OCI-LY1 (cell line): ENCODE measurements around the gene DMRTB1.

Experiments used
- H2AFZ ChIP-seq: fragments of 200-600 bp; sonication (generic), shearing (Covaris generic); 2 replicates; pipeline ENCODE4 v1.6.0; 2014; ENCODE audit warnings: antibody characterized with exemption, mild to moderate bottlenecking, low read length
- H3F3A ChIP-seq: fragments of 200-600 bp; sonication (generic), shearing (Covaris generic); 2 replicates; pipeline ENCODE4 v1.6.0; 2014; ENCODE audit warnings: mild to moderate bottlenecking, antibody characterized with exemption, low read length, moderate library complexity; ENCODE audit not compliant: insufficient read depth
- H3K27ac ChIP-seq: fragments of 200-600 bp; sonication (generic); 2 replicates; pipeline ENCODE4 v1.5.1; 2014; ENCODE audit warnings: low read length, mixed run types, mild to moderate bottlenecking, low read depth; ENCODE audit not compliant: poor library complexity, severe bottlenecking
- H3K27me3 ChIP-seq: fragments of 200-600 bp; sonication (generic); 2 replicates; pipeline ENCODE4 v1.6.0; 2014; ENCODE audit warnings: antibody characterized with exemption, mild to moderate bottlenecking, low read length, moderate library complexity; ENCODE audit not compliant: insufficient read depth
- H3K36me3 ChIP-seq: fragments of 200-600 bp; sonication (generic); 2 replicates; pipeline ENCODE4 v1.6.1; 2014; ENCODE audit warnings: mild to moderate bottlenecking, antibody characterized with exemption, low read length, moderate library complexity, mixed read lengths; ENCODE audit not compliant: insufficient read depth
- H3K4me1 ChIP-seq: fragments of 200-600 bp; sonication (generic); 2 replicates; pipeline ENCODE4 v1.5.1; 2014; ENCODE audit warnings: mild to moderate bottlenecking, low read length, moderate library complexity; ENCODE audit not compliant: insufficient read depth, severe bottlenecking
- H3K4me2 ChIP-seq: fragments of 200-600 bp; sonication (generic), shearing (Covaris generic); 2 replicates; pipeline ENCODE4 v1.6.1; 2014; ENCODE audit warnings: low read length
- H3K4me3 ChIP-seq: fragments of 200-600 bp; sonication (generic); 2 replicates; pipeline ENCODE4 v1.5.1; 2014; ENCODE audit warnings: low read length, low read depth, mild to moderate bottlenecking, mixed read lengths; ENCODE audit not compliant: poor library complexity, severe bottlenecking
- H3K79me2 ChIP-seq: fragments of 200-600 bp; shearing (Covaris generic); 2 replicates; pipeline ENCODE4 v1.6.1; 2016; ENCODE audit warnings: mixed run types, low read length, mixed read lengths; ENCODE audit not compliant: insufficient read depth
- H3K9ac ChIP-seq: fragments of 200-600 bp; sonication (generic), shearing (Covaris generic); 2 replicates; pipeline ENCODE4 v1.6.1; 2014; ENCODE audit warnings: mild to moderate bottlenecking, low read length, mixed read lengths
- H3K9me2 ChIP-seq: fragments of 200-600 bp; sonication (generic), shearing (Covaris generic); 2 replicates; pipeline ENCODE4 v1.6.1; 2014; ENCODE audit warnings: low read depth, mild to moderate bottlenecking, low read length, mixed read lengths
- H3K9me3 ChIP-seq: fragments of 200-600 bp; shearing (Covaris generic); 2 replicates; pipeline ENCODE4 v1.6.1; 2014; ENCODE audit warnings: low read length, mixed read lengths
- H4K20me1 ChIP-seq: fragments of 200-600 bp; sonication (generic), shearing (Covaris generic); 2 replicates; pipeline ENCODE4 v1.6.0; 2016; ENCODE audit warnings: mild to moderate bottlenecking, low read length; ENCODE audit not compliant: insufficient read depth
- EZH2 ChIP-seq: fragments of 200-600 bp; sonication (generic), shearing (Covaris generic); IDR thresholded peaks from 2 replicates; pipeline ENCODE4 v1.8.0; 2017; ENCODE audit warnings: borderline replicate concordance, mixed run types, mild to moderate bottlenecking, antibody characterized with exemption, low read length, moderate library complexity, mixed read lengths
- TF ChIP-seq, protein P1 (sequence below): fragments of 200-600 bp; sonication (generic), shearing (Covaris generic); IDR thresholded peaks from 2 replicates; pipeline ENCODE4 v1.5.1; 2017; ENCODE audit warnings: mild to moderate bottlenecking, antibody characterized with exemption, low read length, moderate library complexity, mixed read lengths

Gene DMRTB1

DNA sequence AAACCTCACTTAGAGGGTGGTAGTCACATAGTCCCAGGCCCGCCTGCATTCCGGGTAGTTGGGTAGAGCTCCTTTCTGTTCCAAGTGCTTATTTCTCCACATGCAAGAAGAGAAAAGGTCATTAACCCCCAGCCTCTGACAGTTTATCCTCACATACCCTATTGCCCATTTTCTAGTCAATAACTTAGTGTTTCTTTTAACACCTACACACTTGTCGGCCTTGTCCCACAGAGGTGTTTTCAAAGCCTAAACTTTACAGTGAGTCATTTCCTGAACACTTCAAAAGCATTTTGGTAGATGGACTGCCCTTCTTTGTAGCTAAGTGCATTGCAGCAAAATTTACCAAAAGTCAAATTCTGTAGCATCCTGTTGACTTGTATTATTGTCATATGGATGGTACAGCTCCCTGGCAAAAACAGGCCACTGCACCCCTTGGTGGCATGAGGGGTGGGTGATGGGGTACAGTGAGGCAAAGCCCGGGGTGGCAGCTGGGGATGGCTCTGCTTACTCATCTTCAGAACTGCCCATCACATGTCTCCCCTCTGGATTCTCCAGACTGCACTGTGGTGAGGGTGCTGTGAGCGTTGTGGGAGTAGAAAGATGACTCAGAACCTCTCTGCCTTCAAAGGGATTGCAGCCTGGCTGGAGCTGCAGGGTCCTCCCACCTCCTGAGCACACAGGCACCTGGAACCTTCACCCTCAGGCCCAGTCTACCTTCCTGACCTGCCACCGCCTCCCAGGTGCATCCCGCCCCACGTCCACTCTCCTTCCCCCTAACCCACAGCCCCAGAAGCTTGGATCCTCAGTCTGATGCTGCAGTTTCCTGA, 45.8 kb upstream of the DMRTB1 start:
- no peaks in the 10 kb centered on the region for H3K79me2 ChIP-seq
- H4K20me1 ChIP-seq, result no peaks in the 10 kb centered on the region
- no peak overlapping the region for H3K4me2 ChIP-seq
- H3K9ac ChIP-seq, result no peak overlapping the region
- no peak for TF ChIP-seq EZH2
- TF ChIP-seq, protein P1, sequence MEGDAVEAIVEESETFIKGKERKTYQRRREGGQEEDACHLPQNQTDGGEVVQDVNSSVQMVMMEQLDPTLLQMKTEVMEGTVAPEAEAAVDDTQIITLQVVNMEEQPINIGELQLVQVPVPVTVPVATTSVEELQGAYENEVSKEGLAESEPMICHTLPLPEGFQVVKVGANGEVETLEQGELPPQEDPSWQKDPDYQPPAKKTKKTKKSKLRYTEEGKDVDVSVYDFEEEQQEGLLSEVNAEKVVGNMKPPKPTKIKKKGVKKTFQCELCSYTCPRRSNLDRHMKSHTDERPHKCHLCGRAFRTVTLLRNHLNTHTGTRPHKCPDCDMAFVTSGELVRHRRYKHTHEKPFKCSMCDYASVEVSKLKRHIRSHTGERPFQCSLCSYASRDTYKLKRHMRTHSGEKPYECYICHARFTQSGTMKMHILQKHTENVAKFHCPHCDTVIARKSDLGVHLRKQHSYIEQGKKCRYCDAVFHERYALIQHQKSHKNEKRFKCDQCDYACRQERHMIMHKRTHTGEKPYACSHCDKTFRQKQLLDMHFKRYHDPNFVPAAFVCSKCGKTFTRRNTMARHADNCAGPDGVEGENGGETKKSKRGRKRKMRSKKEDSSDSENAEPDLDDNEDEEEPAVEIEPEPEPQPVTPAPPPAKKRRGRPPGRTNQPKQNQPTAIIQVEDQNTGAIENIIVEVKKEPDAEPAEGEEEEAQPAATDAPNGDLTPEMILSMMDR, result no peak
- H3K36me3 ChIP-seq, result no peaks in the 10 kb centered on the region
- no peaks in the 10 kb centered on the region for H3F3A ChIP-seq
- H3K27me3 ChIP-seq, result peaks cover 9% of the 10 kb centered on the region; the same call in 1 of the 2 replicates
- H3K9me3 ChIP-seq, result no peaks in the 10 kb centered on the region
- H2AFZ ChIP-seq, result no peak overlapping the region
- no peaks in the 10 kb centered on the region for H3K9me2 ChIP-seq
- H3K4me1 ChIP-seq, result no peaks in the 10 kb centered on the region
- H3K27ac ChIP-seq, result no peak overlapping the region
- no peak overlapping the region for H3K4me3 ChIP-seq

DNA sequence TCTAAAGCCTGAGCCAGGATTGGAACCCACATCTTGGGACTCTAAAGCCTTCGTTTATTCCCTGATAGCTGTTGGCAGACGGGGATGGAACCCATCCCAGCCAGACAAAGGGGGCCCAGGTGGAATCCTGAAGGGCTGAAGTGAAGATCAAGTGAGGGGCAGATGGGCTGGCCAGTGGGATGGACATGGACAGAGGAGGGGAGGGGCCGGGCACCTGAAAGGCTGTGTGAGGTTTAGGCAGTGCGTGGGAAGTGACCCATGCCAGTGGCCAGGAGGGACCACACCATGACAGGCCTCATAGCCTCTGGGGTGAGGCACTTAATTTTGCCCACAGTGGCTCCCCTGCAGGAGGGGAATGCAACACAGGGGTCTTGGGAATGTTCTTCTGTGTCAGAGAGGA, 44.6 kb upstream of the DMRTB1 start:
- H3K9me3 ChIP-seq, result no peaks in the 10 kb centered on the region
- H4K20me1 ChIP-seq, result no peaks in the 10 kb centered on the region
- no peak overlapping the region for H3K4me3 ChIP-seq
- H3K79me2 ChIP-seq, result no peaks in the 10 kb centered on the region
- H3K9me2 ChIP-seq, result no peaks in the 10 kb centered on the region
- H3K27me3 ChIP-seq, result peaks cover 9% of the 10 kb centered on the region; the same call in 1 of the 2 replicates
- no peak overlapping the region for H3K4me2 ChIP-seq
- H3K27ac ChIP-seq, result no peak overlapping the region
- H3K9ac ChIP-seq, result no peak overlapping the region
- H3K4me1 ChIP-seq, result no peaks in the 10 kb centered on the region
- no peak for TF ChIP-seq EZH2
- TF ChIP-seq, protein P1, result no peak
- no peaks in the 10 kb centered on the region for H3K36me3 ChIP-seq
- H2AFZ ChIP-seq, result no peak overlapping the region
- H3F3A ChIP-seq, result no peaks in the 10 kb centered on the region

DNA sequence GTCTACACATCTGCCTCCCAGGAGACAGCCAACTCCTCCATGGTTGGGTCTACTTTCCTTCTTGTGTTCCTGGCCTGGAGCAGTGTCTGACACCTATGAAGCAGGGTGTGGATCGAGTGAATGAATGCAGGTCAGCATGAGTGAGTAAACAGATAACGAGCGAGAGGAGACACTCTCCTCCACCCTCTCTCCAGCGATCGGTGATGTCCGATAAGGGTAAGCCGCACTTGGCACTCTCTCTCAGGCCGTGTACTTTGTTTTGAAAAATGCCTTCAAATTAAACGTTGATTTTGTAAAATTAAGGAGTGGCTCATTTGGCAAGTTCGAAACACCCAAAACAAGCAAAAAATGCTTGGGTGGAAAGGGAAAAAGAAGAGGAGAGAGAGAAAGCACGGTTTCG, 43.8 kb upstream of the DMRTB1 start:
- Histone ChIP-seq H3K4me3 (no peak overlapping the region), H3F3A (no peaks in the 10 kb centered on the region), H3K27ac (no peak overlapping the region), H3K9ac (no peak overlapping the region), H4K20me1 (no peaks in the 10 kb centered on the region), H3K27me3 (peaks cover 9% of the 10 kb centered on the region; the same call in 1 of the 2 replicates), H3K4me1 (no peaks in the 10 kb centered on the region), H3K9me2 (no peaks in the 10 kb centered on the region), H3K79me2 (no peaks in the 10 kb centered on the region), H3K4me2 (no peak overlapping the region), H3K36me3 (no peaks in the 10 kb centered on the region), H2AFZ (no peak overlapping the region), H3K9me3 (no peaks in the 10 kb centered on the region)
- TF ChIP-seq EZH2, result no peak
- TF ChIP-seq, protein P1, result no peak
